ENCODE measurements around the gene SOCS7.

Gene SOCS7

GRCh38 chr17:38351412-38352222 is at the start of gene SOCS7:
Gene SOCS7, plus strand, starts transcription at chr17:38351844. Its CDS starts 209 bp downstream, at chr17:38352053.
- DNase-seq (ENCODE audit: low read depth) = peak; percentile 65
- peak within 1 kb of the TSS; percentile 86 for H3K4me3 ChIP-seq (ENCODE audit: low read depth, low read length)
- no peak for TF ChIP-seq CTCF (IDR thresholded peaks at IDR 0.05; ENCODE audit: low read depth, low read length, missing control alignments)

GRCh38 chr17:38315497-38315896 is 36.1 kb upstream of the SOCS7 start:
- no peak overlapping the region for H3K4me3 ChIP-seq (ENCODE audit: low read depth, low read length)
- no peak for TF ChIP-seq CTCF (IDR thresholded peaks at IDR 0.05; ENCODE audit: low read depth, low read length, missing control alignments)
- no peak for DNase-seq (ENCODE audit: low read depth)

GRCh38 chr17:38317081-38317480 is 34.6 kb upstream of the SOCS7 start:
- no peak overlapping the region for H3K4me3 ChIP-seq (ENCODE audit: low read depth, low read length)
- DNase-seq (ENCODE audit: low read depth) = no peak
- no peak for TF ChIP-seq CTCF (IDR thresholded peaks at IDR 0.05; ENCODE audit: low read depth, low read length, missing control alignments)

GRCh38 chr17:38320482-38320881 is 31.2 kb upstream of the SOCS7 start:
- H3K4me3 ChIP-seq (ENCODE audit: low read depth, low read length) = no peak overlapping the region
- no peak for DNase-seq (ENCODE audit: low read depth)

GRCh38 chr17:38322156-38322779 is 29.4 kb upstream of the SOCS7 start:
- peak; percentile 81 for TF ChIP-seq CTCF (IDR thresholded peaks at IDR 0.05; ENCODE audit: low read depth, low read length, missing control alignments)
- H3K4me3 ChIP-seq (ENCODE audit: low read depth, low read length) = no peak overlapping the region
- DNase-seq (ENCODE audit: low read depth) = peak; percentile 22

More at GRCh38 chr17:38320482-38320881, 31.2 kb upstream of the SOCS7 start:
- no peak for TF ChIP-seq CTCF (IDR thresholded peaks at IDR 0.05; ENCODE audit: low read depth, low read length, missing control alignments)

- DNase-seq (ENCODE audit: low read depth) = no peak
- no peak for TF ChIP-seq CTCF (IDR thresholded peaks at IDR 0.05; ENCODE audit: low read depth, low read length, missing control alignments)
- H3K4me3 ChIP-seq (ENCODE audit: low read depth, low read length) = no peak overlapping the region
Observed at GRCh38 chr17:38322897-38323296, 28.7 kb upstream of the SOCS7 start.
